ENCODE results near the gene ARMC7.
A peak's percentile ranks its signal among the peaks of the same experiment; 100 is the strongest.

Gene ARMC7

GRCh38 chr17:75078284-75079022 lies 31.3 kb upstream of the ARMC7 start:
- DNase-seq (ENCODE audit: low spot score) = peak; percentile 76

- no peak for DNase-seq (ENCODE audit: low spot score)
Measured at GRCh38 chr17:75079023-75079373, 30.8 kb upstream of the ARMC7 start.

GRCh38 chr17:75081611-75082540 lies 27.9 kb upstream of the ARMC7 start:
- DNase-seq (ENCODE audit: low spot score) = no peak

DNA sequence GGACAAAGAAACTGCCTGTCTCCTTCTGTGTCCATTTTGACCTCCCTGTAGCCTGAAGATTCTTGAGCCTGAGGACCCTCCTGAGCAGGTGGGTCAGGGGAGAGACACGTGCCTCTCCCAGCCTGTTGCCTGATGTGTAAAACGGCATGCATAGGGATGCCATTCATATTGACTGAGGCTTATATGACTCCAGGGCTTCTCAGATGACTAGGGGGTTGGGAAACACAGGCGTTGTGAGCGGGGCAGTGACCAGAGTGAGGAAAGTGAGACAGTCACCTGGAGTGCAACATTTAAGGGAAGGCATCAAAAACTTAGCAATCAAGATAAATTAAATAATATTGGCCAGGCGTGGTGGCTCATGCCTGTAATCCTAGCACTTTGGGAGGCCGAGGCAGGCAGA lies 27.1 kb upstream of the ARMC7 start:
- DNase-seq (ENCODE audit: low spot score) = no peak

DNA sequence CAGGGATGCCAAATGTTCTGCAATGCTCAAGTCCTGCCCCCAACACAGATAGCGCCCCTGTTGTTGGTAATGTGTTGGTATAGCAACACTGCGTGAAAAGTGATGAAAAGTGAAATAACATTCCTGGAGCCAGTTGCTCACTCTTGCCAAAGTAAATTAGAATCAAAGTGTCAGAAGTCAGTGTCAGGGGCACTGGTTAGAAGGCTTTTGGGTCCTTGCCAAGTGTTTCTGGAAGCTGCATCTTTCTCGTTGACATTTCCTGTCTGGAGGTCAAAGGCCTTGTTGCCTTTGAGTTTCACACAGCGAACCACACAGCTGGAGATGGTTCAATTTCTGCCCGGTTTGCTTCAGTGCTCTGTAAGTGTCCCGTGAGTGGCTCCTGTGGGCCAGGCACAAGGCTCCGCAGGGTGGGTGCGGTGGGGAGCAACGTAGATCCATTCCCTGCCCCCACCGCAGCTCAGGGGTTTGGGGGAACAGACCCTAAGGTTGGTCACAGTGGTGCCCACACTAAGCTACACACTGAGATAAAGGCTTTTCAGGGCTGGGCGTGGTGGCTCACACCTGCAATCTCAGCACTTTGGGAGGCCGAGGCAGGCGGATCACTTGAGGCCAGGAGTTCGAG lies 25.6 kb upstream of the ARMC7 start:
- DNase-seq (ENCODE audit: low spot score) = no peak

GRCh38 chr17:75086496-75087181 lies 23.1 kb upstream of the ARMC7 start:
- peak; percentile 79 for DNase-seq (ENCODE audit: low spot score)

DNA sequence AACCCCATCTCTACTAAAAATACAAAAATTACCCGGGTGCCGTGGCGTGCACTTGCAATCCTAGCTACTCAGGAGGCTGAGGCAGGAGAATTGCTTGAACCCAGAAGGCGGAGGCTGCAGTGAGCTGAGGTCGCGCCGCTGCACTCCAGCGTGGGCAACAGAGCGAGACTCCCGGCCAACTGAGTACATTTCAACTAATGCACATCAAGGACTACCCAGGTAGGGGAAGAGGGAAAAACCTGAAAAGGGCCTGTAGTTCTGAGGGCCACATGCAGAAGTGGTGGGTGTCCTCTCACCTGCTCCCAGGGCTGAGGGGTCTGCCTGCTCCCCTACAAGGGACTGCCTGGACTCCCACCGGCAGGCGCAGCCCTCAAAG lies 22.6 kb upstream of the ARMC7 start:
- DNase-seq (ENCODE audit: low spot score) = no peak

- DNase-seq (ENCODE audit: low spot score) = peak; percentile 95
Measured at GRCh38 chr17:75087558-75088453, 22.0 kb upstream of the ARMC7 start, which contains the start of gene SLC16A5. SLC16A5 (plus strand) TSS chr17:75087954; CDS start chr17:75093637, 5,683 bp downstream.

DNA sequence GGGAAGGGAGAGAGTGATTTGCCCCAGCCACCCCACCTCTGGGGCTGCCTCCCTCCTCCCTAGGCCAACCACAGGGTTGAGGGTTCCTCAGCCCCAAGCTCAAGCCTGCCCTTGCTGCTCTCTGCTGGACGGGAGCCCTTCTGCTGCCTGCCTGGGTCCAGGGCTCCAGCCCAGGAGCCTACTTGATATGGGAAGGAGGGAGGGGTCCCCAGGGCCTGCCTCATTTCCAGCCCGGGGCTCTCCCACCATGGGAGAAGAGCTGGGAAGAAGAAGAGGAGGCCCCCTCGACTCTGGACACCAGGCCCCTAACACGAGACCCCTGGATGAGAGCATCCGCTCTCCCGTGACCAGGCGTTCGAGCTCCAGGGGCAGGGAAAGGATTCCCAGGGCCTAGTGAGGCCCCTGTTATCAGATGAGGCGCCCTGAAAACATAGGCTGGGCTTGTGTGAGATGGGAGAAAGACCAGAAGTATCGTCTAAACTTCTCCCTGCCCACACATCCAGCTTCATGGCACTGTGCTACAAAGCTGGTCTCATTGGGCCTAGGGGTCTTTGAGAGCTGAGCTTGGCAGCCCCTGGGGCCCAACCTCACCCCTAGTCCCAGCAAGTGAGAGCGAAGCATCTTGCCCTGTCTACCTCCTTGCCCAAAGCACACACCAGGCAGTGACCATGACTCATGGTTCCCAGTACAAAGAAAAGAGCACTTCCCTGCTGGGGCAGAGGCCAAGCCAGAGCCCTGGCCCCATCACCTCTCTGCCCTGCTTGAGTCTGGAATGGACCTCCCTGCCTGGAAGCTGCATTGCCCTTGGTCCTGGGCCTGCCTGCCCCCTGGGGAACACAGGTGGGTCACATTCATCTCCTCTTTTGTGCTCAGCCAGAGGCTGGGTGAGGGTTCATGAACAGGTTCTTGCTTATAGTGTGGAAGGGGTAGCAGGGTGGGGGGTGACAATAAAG lies 21.0 kb upstream of the ARMC7 start:
- peak; percentile 51 for DNase-seq (ENCODE audit: low spot score)

- no peak for DNase-seq (ENCODE audit: low spot score)
Measured at GRCh38 chr17:75090871-75091854, 18.6 kb upstream of the ARMC7 start.

DNA sequence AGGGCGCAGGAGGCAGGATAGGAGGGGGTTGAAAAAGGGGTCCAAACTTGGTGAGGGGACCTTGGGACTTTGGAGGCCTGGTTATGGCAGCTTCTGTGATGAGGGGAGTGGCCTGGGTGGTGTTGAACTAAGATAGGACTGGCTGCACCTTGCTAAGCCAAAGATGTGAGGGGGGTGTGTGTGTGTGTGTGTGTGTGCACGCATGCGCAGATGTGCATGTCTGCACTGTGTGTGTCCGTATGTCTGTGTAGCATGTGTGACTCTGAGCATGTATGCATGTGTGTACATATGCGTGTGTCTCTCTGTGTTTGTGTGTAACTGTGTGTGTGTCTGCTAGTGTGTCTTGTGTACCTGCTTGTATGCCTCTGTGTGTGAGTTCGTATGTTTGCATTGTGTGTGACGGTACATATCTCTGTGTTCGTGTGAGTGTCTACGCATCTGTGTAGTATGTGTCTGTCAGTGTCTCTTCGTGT lies 17.9 kb upstream of the ARMC7 start:
- no peak for DNase-seq (ENCODE audit: low spot score)

- no peak for DNase-seq (ENCODE audit: low spot score)
Measured at GRCh38 chr17:75093548-75094158, 16.1 kb upstream of the ARMC7 start.

DNA sequence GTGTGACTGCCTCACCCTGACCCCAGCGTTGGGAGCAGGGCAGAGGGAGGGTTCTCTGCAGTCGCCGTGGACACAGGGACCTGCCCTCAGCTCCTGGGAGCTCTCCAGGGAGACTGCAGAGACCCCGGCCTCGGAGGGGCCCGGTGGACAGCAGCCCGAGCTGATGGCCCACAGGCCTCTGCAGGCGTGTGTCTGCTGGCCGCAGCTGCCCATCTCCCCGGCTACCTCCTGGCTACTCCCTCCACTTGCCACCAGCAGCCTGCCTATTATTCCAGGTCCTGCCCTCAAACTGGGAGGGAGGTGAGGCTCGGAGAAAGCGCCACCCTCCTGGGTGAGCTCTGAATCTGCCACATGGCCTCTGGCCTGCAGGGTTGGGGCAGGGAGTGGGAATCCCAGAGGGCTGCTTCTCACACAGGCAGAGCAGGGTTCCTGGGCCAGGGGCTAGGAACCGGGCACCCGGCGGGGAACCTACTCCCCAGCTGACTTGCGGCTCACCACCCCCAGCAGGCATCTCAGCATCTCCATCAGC lies 14.8 kb upstream of the ARMC7 start:
- no peak for DNase-seq (ENCODE audit: low spot score)

GRCh38 chr17:75096082-75096625 lies 13.6 kb upstream of the ARMC7 start:
- peak; percentile 97 for DNase-seq (ENCODE audit: low spot score)

DNA sequence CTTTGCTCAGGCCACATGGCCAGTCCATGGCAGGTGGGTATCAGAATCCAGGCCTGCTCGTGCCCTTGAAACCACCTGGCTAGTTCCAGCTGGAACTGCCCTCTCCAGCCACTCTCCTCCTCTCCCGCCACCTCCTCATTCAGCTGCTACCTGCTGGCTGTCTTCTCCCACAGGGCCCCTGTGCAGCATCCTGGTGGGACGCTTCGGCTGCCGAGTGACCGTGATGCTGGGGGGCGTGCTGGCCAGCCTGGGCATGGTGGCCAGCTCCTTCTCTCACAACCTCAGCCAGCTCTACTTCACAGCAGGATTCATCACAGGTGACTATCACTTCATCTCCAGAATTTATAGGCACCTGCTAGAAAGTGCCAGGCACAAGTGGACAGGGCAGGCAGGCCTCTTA lies 11.9 kb upstream of the ARMC7 start:
- DNase-seq (ENCODE audit: low spot score) = no peak

DNA sequence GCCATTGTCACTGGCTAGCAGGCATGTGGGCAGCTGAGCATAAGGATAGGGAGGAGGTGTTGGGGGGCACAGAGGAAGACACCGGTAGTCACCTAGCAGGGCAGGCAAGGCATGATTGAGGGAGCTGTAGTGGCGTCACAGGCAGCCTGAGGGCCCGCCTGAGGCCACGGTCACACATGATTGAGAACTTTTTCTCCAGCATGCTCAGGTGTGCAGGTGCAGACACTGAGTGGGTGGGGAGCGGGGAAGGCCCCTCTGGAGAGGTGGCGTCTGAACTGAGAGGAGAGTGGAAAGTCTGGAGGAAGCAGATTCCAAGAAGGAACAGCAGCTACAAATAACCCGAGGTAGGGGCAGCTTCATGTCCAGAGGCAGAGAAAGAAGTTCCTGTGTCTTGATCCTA lies 10.9 kb upstream of the ARMC7 start:
- DNase-seq (ENCODE audit: low spot score) = no peak

GRCh38 chr17:75099881-75100595 lies 9.7 kb upstream of the ARMC7 start:
- no peak for DNase-seq (ENCODE audit: low spot score)

Data from SW480 (cell line).